Hepatocyte (in vitro differentiated cells): ENCODE data around the gene KCNC4. TPM values are rescaled to one million over a fixed set of nuclear protein-coding genes. Genes with fewer than 3 reads are reported as not detected.

ENCODE experiments used
- DNase-seq: peaks from one replicate; pipeline ENCODE4 v3.0.0-alpha.2; 2016; ENCODE audit warnings: low spot score
- H2AFZ ChIP-seq: fragments of 200-600 bp; sonication (generic); 2 replicates; pipeline ENCODE4 v1.6.0; 2016; ENCODE audit warnings: antibody characterized with exemption, mild to moderate bottlenecking
- H3K27ac ChIP-seq: fragments of 200-600 bp; sonication (generic); 2 replicates; pipeline ENCODE4 v1.5.1; 2016; ENCODE audit warnings: mild to moderate bottlenecking
- H3K27me3 ChIP-seq: fragments of 200-600 bp; sonication (generic); 2 replicates; pipeline ENCODE4 v1.6.1; 2016
- H3K36me3 ChIP-seq: fragments of 200-600 bp; sonication (generic); replicated peaks from 2 replicates; pipeline ENCODE4 v1.5.1; 2016; ENCODE audit warnings: low read depth; ENCODE audit not compliant: insufficient read depth
- H3K4me1 ChIP-seq: fragments of 200-600 bp; sonication (generic); 2 replicates; pipeline ENCODE4 v1.5.1; 2016; ENCODE audit warnings: mild to moderate bottlenecking, moderate library complexity; ENCODE audit not compliant: insufficient read depth
- H3K4me2 ChIP-seq: fragments of 200-600 bp; sonication (generic); 2 replicates; pipeline ENCODE4 v1.6.0; 2016
- H3K4me3 ChIP-seq: fragments of 200-600 bp; sonication (generic); 2 replicates; pipeline ENCODE4 v1.5.1; 2016; ENCODE audit warnings: mild to moderate bottlenecking
- H3K79me2 ChIP-seq: fragments of 200-600 bp; sonication (generic); 2 replicates; pipeline ENCODE4 v1.6.0; 2017; ENCODE audit warnings: mild to moderate bottlenecking
- H3K9me2 ChIP-seq: fragments of 200-600 bp; sonication (generic); replicated peaks from 2 replicates; pipeline ENCODE4 v1.6.0; 2017; ENCODE audit warnings: mild to moderate bottlenecking; ENCODE audit not compliant: insufficient read depth
- H3K9me3 ChIP-seq: fragments of 200-600 bp; sonication (generic); 2 replicates; pipeline ENCODE4 v1.5.1; 2016; ENCODE audit warnings: low read depth, mild to moderate bottlenecking
- H4K20me1 ChIP-seq: fragments of 200-600 bp; sonication (generic); 2 replicates; pipeline ENCODE4 v1.6.0; 2016; ENCODE audit warnings: mild to moderate bottlenecking; ENCODE audit not compliant: insufficient read depth, poor library complexity, severe bottlenecking
- EZH2 ChIP-seq: fragments of 200-600 bp; sonication (generic); IDR thresholded peaks from 2 replicates; pipeline ENCODE4 v1.6.1; 2016; ENCODE audit warnings: antibody characterized with exemption, mild to moderate bottlenecking, borderline replicate concordance
- EZH2phosphoT487 ChIP-seq: fragments of 200-600 bp; sonication (generic); IDR thresholded peaks from one replicate; pipeline ENCODE4 v1.6.1; 2018; ENCODE audit warnings: antibody characterized with exemption, mild to moderate bottlenecking, low read depth, moderate library complexity; ENCODE audit not compliant: unreplicated experiment, severe bottlenecking
- WGBS: methylation state at CpG from one replicate; pipeline ENCODE4 v1.1.6; 2016; ENCODE audit warnings: low lambda C conversion rate; ENCODE audit errors: missing lambda C conversion rate; 5-methylcytosine and 5-hydroxymethylcytosine counted together
- polyA plus RNA-seq: library from polyadenylated mRNA; unstranded; fragments of >200 nt; fragmentation: Nextera tagmentation; extraction: Ambion mirVana; gene quantifications from 2 replicates; pipeline ENCODE4 v1.2.1, GENCODE V29; 2016
- total RNA-seq: library from RNA; depleted of rRNA; stranded (reverse); fragments of >200 nt; gene quantifications from 2 replicates; pipeline ENCODE4 v1.2.3, GENCODE V29; 2014
- TF ChIP-seq, protein P1 (sequence below): fragments of 200-600 bp; sonication (generic); IDR thresholded peaks from 2 replicates; pipeline ENCODE4 v1.5.1; 2016; ENCODE audit warnings: antibody characterized with exemption, mild to moderate bottlenecking; ENCODE audit not compliant: poor library complexity

Gene KCNC4
- total and polyA plus RNA-seq, 2 experiments from 2014 or later, result 1.3 to 4.6 TPM

DNA sequence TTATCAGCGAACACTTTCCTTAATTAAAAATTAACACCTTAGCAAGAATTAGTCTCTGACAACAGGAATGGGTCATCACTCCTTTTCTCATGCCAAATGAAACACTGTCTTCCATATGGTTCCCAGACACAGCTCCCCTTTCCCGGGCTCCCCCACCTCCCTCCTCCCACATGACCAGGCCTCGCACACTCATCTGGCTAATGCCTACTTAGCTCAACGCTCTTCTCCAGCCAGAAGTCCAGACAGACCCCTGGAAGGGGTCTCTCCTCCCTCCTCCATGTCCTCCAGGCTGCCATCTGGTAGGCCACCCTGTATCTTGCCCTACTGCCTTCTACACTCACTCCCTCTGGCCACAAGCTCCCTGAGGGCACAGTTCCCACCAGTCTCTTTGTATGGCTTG, 39.9 kb downstream of the KCNC4 start:
- DNase-seq, result no peak
- no peaks in the 10 kb centered on the region for H3K4me1 ChIP-seq
- no peak overlapping the region for H3K4me2 ChIP-seq
- H3K36me3 ChIP-seq, result no peaks in the 10 kb centered on the region
- TF ChIP-seq EZH2 (no peak), EZH2phosphoT487 (no peak)
- H3K9me2 ChIP-seq, result no peaks in the 10 kb centered on the region
- H2AFZ ChIP-seq, result no peak overlapping the region
- H3K27ac ChIP-seq, result no peak overlapping the region
- H3K9me3 ChIP-seq, result no peaks in the 10 kb centered on the region
- peaks cover under 1% of the 10 kb centered on the region for H3K27me3 ChIP-seq
- 75% methylated on average over 4 of the region's 4 CpGs for whole genome bisulfite sequencing
- no peaks in the 10 kb centered on the region for H3K79me2 ChIP-seq
- no peak overlapping the region for H3K4me3 ChIP-seq
- H4K20me1 ChIP-seq, result no peaks in the 10 kb centered on the region

DNA sequence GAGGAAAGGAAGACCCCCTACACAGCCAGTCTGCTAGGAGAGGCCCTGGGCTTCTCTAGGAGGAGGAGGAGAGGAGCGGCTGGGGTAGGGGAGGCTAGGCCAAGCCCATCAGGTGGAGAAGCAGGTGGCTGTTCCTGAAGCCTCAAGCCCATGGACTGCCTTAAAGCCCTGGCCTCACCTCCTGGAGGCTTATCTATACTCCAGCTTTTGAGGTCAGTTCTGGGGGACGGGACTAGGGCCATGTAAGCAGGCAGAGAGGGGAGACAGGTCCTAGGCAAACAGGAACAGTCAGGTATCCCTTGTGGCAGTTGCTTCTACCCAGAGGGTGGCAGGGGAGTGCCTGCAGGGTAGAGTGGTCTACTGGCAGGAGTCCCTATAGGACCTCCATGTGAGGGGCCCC, 40.6 kb downstream of the KCNC4 start:
- no peaks in the 10 kb centered on the region for H3K9me3 ChIP-seq
- no peaks in the 10 kb centered on the region for H3K27me3 ChIP-seq
- H3K79me2 ChIP-seq, result no peaks in the 10 kb centered on the region
- no peaks in the 10 kb centered on the region for H3K4me1 ChIP-seq
- DNase-seq, result no peak
- H3K27ac ChIP-seq, result no peak overlapping the region
- no peak overlapping the region for H2AFZ ChIP-seq
- WGBS, result 93% methylated on average over 2 of the region's 2 CpGs
- no peaks in the 10 kb centered on the region for H3K9me2 ChIP-seq
- H3K36me3 ChIP-seq, result no peaks in the 10 kb centered on the region
- H3K4me3 ChIP-seq, result no peak overlapping the region
- H4K20me1 ChIP-seq, result no peaks in the 10 kb centered on the region
- TF ChIP-seq EZH2phosphoT487 (no peak), EZH2 (no peak)
- TF ChIP-seq, protein P1, sequence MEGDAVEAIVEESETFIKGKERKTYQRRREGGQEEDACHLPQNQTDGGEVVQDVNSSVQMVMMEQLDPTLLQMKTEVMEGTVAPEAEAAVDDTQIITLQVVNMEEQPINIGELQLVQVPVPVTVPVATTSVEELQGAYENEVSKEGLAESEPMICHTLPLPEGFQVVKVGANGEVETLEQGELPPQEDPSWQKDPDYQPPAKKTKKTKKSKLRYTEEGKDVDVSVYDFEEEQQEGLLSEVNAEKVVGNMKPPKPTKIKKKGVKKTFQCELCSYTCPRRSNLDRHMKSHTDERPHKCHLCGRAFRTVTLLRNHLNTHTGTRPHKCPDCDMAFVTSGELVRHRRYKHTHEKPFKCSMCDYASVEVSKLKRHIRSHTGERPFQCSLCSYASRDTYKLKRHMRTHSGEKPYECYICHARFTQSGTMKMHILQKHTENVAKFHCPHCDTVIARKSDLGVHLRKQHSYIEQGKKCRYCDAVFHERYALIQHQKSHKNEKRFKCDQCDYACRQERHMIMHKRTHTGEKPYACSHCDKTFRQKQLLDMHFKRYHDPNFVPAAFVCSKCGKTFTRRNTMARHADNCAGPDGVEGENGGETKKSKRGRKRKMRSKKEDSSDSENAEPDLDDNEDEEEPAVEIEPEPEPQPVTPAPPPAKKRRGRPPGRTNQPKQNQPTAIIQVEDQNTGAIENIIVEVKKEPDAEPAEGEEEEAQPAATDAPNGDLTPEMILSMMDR, result no peak
- no peak overlapping the region for H3K4me2 ChIP-seq

DNA sequence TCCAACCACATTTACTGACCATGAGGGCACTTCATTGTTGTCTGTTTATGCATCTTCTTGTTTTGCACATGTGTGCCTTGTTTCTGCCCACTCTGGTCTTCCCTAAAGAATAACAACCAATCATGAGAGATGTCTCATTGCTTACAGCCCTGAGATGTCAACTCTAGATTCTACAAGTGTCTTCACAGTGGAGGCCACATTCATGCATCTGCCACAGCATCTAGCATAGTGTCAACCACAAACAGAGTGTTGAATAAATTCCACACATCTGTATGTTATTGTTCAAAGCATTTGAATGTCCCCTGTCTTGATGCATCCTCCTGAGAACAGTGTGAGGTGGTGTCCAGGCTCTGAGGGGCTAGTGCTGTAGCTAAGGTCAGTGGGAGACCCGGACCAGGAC, 43.1 kb downstream of the KCNC4 start:
- no peak for TF ChIP-seq EZH2
- TF ChIP-seq EZH2phosphoT487, result no peak
- TF ChIP-seq, protein P1, result no peak
- H2AFZ ChIP-seq, result no peak overlapping the region
- 90% methylated on average over 1 of the region's 1 CpG for WGBS
- no peaks in the 10 kb centered on the region for H3K79me2 ChIP-seq
- no peak overlapping the region for H3K4me2 ChIP-seq
- no peaks in the 10 kb centered on the region for H3K9me2 ChIP-seq
- H3K36me3 ChIP-seq, result no peaks in the 10 kb centered on the region
- no peak overlapping the region for H3K27ac ChIP-seq
- no peak overlapping the region for H3K4me3 ChIP-seq
- no peaks in the 10 kb centered on the region for H3K27me3 ChIP-seq
- no peaks in the 10 kb centered on the region for H3K9me3 ChIP-seq
- no peaks in the 10 kb centered on the region for H4K20me1 ChIP-seq
- DNase-seq, result no peak
- H3K4me1 ChIP-seq, result no peaks in the 10 kb centered on the region

DNA sequence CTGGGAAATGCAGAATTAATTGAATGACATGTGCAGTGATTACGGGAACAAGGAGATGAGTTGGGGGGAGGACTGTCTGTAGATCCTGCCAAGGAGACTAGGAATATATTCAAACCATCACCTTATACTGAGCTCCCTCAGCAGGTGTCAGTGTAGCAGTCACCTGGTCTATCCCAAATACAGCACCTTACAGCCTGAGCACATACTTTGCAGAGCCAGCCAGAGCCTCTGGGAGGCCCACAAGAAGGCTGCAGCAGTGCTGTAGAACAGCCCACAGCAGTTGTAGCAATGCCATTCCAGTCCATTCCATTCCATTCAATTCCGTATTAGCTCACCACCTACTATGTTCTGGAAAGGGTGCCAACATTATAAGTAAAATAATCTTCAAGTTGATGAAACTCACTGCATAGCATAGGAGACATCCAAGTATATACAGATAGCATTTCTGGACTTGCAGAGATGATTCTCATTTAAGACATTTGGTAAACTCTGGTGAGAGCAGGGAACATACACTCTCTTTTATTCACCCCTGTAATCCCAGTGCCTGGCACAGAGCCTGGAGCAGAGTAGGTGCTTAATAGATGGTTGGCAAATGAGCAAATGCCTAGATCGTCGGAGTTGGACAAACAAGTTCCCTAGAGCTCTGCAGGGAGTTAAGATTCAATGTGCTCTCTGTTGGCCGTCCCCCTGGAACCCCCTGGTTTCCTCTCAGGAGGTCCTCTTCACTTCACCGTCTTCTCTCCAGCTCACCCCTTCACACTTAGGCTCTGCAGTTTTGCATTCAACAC, 44.7 kb downstream of the KCNC4 start:
- H3K4me3 ChIP-seq, result no peak overlapping the region
- H3K79me2 ChIP-seq, result no peaks in the 10 kb centered on the region

More for the DNA sequence above, 44.7 kb downstream of the KCNC4 start:
- Histone ChIP-seq H3K4me1 (no peaks in the 10 kb centered on the region), H3K4me2 (no peak overlapping the region), H3K9me2 (no peaks in the 10 kb centered on the region), H3K27me3 (no peaks in the 10 kb centered on the region), H3K36me3 (no peaks in the 10 kb centered on the region), H2AFZ (no peak overlapping the region), H4K20me1 (no peaks in the 10 kb centered on the region), H3K9me3 (no peaks in the 10 kb centered on the region), H3K27ac (no peak overlapping the region)
- DNase-seq, result no peak
- WGBS, result 83% methylated on average over 6 of the region's 6 CpGs
- no peak for TF ChIP-seq EZH2phosphoT487
- TF ChIP-seq, protein P1, result no peak
- TF ChIP-seq EZH2, result no peak
